ENCODE measurements around the gene PAGR1.

DNA sequence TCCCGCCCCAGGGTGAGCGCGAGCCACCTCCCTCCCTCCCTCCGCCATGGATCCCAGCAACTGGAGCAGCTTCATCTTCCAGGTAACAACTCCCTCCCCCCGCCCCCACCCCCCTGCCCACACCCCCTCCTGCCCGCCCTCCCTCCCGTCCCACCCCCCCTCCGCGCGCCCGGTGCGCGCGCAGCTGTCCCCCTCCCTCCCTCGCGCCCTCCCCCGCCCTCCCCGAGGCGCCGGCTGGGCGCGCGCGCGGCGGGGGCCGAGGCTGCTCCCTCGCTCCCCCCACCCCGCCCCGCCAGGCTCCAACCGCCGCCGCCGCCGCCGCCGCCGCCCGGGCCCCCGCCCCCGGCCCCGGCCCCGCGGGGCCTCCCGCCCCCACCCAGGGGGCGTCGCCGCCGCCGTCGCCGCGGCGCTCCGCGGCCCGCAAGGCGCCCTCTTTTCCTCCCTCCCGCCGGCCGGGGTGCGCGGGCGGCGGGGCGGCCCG lies 9.8 kb upstream of the PAGR1 start, which contains the start of gene MAZ:
- TF ChIP-seq SIN3A (IDR thresholded peaks at IDR 0.05; ENCODE audit: borderline replicate concordance, low read depth, low read length) (no peak), TAF1 (IDR thresholded peaks at IDR 0.05; ENCODE audit: borderline replicate concordance, low read depth, low read length) (no peak), POLR2AphosphoS5 (IDR thresholded peaks at IDR 0.05; ENCODE audit: low read depth, low read length) (no peak), SMC3 (IDR thresholded peaks at IDR 0.05; ENCODE audit: low read depth, low read length) (no peak), ELF1 (IDR thresholded peaks at IDR 0.05) (no peak), RCOR1 (IDR thresholded peaks at IDR 0.05; ENCODE audit: low read length) (no peak)
- TF ChIP-seq, protein P1, sequence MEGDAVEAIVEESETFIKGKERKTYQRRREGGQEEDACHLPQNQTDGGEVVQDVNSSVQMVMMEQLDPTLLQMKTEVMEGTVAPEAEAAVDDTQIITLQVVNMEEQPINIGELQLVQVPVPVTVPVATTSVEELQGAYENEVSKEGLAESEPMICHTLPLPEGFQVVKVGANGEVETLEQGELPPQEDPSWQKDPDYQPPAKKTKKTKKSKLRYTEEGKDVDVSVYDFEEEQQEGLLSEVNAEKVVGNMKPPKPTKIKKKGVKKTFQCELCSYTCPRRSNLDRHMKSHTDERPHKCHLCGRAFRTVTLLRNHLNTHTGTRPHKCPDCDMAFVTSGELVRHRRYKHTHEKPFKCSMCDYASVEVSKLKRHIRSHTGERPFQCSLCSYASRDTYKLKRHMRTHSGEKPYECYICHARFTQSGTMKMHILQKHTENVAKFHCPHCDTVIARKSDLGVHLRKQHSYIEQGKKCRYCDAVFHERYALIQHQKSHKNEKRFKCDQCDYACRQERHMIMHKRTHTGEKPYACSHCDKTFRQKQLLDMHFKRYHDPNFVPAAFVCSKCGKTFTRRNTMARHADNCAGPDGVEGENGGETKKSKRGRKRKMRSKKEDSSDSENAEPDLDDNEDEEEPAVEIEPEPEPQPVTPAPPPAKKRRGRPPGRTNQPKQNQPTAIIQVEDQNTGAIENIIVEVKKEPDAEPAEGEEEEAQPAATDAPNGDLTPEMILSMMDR (IDR thresholded peaks at IDR 0.05), result no peak
